ENCODE results near the gene BCL2L2.
"Not testable (repeated sequence)": the region's sequence is repeated elsewhere in the genome, so short reads cannot be mapped to it uniquely, and the experiment has no call there.

BCL2L2 gene, protein sequence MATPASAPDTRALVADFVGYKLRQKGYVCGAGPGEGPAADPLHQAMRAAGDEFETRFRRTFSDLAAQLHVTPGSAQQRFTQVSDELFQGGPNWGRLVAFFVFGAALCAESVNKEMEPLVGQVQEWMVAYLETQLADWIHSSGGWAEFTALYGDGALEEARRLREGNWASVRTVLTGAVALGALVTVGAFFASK

DNA sequence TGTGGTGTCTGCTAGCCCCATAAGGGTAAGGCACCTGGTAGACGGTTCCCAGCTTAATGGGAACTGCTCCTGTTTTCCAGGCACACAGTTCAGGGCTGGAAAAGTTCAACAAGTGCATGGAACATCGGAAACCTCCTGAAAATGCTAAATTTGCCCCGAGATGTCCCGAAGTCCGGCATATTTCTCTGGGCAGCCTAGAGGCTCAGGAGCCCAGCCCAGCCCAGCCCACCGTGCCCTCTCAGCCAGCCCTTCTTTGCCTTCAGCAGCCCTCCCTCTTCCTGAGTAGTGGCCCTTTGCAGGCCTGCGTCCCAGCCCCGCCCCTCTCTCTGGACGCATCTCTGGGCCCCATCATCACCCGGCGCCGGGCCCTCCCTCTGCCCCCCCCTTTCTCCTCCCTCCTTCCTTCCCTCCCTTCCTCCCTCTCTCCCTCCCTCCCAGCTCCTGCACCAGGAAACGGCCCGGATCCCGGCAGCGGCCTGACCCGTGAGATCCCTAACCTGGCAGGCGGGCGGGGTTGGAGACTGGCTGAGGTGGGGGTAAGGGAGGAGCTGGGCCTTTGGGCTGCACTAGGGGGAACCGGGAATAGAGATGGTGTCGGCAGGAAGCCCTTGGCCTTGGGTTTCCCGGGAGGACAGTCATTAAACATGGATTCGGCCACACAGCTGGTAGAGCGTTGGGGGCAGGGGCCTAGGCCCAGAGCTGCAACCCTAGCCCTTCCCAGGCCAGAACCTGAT, at the start of gene BCL2L2:
TSS of gene BCL2L2 (plus strand) at position 422 of the 734 bp plus-strand sequence. CDS start 935 bp downstream, outside the sequence.
- DNase-seq, result no peak

DNA sequence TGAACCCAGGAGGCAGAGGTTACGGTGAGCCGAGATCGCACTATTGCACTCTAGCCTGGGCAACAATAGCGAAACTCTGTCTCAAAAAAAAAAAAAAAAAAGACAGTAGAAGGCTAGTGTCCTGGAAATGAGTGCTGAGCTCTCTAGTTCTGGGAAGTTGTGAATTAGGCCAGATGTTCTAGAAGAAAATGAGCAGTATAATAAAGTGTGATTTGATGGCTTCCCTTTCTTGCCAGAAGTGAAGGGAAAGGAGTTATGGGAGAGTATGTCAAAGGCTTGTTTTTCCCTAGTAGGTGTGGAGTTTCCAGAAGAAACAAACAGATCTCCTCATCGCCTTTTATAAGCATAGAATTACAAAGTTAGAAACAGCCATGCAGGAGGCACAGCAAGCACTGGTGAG, 48.4 kb upstream of the BCL2L2 start:
- DNase-seq, result no peak

DNA sequence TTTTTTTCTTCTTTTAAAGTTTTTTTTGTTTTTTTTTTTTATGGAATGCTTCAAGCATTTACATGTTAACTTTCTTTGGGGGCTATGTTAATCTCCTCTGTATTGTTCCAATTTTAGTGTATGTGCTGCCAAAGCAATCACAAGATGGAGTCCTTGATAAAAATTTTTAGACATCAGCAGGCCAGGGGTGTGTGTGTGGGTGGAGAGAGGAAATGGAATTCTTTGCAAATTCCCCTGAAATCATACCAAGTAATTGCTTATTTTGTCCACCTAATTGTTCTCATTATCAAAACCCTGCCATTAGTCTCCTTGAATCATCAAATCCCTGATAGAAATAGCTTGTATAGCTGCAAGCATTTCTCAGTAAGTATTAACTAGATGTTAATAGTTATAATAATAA, 47.2 kb upstream of the BCL2L2 start:
- no peak for DNase-seq

DNA sequence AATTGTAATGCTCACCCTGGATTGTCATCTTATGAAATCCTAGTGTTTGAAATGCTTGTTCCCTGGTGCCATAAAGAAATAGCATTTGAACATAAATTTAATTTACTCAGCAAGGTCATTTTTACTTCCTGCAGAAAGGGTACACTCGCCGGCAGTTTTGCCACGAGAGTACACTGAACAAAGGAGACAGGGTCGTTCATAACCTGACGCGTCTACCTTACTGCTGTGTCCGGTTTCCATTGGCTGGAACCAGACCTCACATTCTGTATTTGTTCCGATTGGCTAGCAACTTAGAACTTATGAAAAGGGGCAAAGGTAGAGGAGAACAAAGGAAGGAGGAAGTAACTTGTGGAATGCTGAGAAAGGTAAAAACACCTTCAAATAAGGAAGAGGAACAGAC, 45.8 kb upstream of the BCL2L2 start:
- DNase-seq, result not testable (repeated sequence)

DNA sequence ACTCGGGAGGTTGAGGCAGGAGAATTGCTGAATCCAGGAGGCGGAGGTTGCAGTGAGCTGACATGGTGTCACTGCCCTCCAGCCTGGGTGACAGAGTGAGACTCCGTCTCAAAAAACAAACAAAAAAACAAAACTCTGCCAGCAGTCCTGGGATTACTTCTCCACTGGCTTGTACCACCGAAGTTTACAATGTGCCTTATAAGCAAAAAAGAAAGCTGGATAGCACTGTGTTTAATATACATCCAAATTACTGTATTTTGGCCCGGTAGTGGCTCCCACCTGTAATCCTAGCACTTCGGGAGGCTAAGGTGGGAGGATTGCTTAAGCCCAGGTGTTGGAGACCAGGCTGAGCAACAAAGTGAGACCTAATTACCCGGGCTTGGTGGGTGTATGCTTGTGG, 37.4 kb upstream of the BCL2L2 start:
- no peak for DNase-seq

DNA sequence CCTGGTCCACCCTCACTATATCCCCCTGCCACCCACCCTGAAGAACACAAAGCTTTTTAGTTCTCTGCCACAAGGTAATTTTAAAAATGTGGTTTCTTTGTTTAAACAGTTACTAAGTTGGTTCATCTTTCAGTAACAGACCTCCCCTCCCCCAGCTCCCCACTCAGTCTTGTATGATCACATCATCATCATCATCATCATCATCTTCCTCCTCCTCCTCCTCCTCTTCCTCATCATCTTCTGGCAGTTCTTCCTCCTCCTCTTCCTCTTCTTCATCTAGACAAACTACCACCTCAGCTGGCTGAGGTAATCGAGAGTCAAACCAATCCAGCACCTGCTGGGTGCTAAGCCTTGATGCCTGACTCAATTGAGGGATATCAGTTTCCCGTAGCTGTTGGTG, 31.2 kb upstream of the BCL2L2 start:
- DNase-seq, result no peak

DNA sequence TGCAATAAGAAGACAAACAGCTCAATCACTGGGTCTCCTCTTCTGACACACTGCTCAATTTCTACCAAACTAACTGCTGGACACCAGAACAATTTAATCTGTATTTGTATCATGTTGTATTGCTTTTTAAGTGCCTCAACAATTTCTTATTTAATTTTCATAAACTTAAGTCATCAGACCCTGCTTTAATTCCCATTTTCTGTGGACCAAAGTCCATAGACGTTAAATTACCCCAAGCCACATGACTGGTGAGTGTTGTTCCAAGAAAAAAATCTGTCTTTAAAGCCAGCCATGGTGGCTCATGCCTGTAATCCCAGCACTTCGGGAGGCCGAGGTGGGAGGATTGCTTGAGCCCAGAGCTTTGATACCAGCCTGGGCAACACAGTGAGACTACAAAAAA, 29.4 kb upstream of the BCL2L2 start:
- no peak for DNase-seq

DNA sequence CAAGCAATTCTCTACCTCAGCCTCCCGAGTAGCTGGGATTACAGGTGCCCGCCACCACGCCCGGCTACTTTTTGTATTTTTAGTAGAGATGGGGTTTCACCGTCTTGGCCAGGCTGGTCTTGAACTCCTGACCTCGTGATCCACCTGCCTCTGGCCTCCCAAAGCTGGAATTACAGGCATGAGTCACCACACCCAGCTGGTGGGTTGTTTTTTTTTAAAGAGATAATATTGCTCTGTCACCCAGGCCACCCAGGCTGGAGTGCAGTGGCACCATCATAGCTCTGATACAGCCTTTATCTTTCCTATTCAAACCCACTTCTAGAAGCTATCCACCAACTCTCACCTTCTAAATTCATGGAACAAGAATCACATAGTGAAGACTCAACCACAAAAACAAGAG, 28.7 kb upstream of the BCL2L2 start:
- not testable (repeated sequence) for DNase-seq

DNA sequence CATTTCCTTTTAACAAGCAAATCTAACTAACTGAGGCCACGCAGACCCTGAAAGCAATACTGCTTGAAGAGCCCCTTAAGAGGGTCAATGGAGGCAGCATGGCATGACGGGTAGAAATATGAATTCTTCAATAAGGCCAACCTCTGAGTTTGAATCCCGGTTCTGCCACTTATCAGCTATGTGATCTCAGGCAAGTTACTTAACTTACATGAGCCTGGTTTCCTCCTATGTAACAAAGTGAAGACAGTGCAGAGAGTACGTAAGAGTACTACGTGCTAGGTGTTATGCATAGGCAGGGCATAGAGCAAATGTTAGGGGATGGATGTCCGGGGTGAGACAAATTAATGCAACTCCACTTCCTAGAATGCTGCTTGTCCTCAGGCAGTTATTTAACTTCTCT, 25.4 kb upstream of the BCL2L2 start:
- no peak for DNase-seq

DNA sequence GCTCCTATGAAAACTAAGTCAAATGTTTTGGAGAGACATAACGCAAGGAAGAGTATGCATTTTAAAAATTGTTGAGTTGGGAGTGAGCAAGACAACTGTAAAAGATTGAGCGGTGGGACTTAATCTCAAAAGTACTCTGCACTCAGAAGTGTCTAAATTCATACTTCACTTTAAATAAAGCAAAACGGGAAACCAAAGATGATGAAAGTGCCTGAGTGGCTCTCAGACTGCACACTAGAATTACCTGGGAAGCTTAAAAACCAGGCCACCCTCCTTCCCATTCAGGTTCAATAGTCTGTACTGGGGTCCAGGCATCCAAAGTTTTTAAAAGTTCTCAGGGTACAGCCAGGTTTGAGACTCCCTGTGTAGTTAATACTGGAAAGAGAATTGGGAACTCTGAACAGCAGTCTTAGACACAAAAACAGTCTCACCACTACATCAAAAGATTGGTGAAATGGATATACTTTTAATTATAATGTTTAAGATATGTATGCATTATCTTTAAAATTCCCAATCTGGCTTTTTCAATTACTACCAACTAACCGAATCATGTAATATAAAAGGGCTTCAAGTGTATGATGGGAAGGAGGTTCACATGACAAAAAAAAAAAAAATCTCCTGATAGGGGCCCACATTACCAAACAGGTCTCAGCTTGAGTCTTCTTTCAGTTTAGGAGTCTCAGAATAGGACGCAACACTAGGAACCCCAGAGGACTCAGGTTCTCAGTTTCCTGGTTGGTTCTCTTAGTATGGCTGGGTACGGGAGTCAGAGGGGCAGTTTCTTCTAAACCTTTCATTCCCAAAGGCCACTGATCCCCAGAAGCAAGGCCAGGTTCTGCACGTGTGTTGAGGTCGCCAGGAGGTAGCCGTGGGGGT, 21.7 kb upstream of the BCL2L2 start:
- DNase-seq, result no peak

DNA sequence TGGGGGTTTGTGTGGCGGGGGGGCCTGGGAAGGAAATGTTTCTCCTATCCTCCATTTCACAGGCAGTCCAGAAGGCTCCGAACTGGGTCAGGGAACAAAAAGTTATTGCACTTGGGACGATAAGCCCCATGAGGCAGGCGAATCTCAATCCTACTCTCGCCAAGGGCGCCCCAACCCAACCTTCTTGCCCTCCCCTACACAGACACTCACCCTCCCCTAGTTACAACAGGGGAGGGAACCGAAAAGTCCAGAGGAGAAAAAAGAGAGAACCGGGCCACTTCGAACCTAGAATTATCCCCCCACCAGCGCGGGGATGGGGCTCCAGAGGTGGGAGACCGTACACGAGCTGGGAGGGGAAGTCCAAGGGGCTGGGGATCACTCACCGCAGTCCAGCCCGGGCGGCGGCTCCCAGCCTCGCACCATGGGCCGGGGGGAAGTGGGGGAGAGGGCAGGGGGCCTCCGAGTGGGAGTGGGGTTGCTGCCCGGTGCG, 21.1 kb upstream of the BCL2L2 start:
- no peak for DNase-seq

DNA sequence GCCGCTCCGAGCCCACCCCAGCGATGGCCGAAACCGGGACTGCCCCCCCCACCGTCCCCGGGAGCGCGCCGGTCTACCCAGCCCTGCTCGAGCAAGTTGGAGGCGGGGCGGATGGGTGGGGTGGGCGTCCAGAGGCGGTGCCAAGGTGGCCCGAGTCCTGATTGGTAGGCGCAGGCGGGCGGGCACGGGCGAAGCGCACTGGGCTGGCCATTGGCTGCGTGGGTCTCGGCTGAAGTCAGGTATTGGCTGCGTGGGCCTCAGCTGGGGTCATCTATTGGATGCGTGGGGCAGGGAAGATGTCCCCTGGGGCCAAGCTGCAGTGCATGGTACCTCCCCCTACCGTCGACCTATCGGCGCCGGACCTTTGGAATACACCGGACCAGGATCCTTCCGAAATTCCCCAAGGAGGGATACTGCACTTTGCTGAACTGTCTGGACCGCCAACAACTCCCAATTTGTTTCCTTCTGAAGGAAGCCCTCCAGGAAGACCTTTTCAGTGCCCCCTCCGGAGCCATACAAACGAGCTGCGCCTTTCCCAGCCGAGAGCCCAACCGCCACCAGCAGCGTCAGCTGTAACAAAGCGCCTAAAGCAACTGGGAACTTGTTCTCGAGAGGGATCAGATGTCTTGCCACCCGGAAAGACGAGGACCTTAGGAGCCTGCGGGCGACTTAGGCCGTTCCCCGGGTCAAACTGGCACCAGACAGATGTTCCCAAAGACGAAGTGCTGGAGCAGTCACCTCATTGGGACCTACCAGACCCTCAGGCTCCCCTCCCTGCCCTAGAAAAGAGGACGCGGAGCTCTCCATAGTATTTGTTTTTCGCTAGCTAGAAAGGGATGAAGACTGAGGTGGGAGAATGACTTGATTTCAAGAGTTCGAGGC, 20.4 kb upstream of the BCL2L2 start, which contains the start of gene HOMEZ:
TSS of gene HOMEZ (minus strand) at position 113 of the 882 bp plus-strand sequence. CDS start 180 bp downstream, outside the sequence.
- peak; percentile 73 for DNase-seq

DNA sequence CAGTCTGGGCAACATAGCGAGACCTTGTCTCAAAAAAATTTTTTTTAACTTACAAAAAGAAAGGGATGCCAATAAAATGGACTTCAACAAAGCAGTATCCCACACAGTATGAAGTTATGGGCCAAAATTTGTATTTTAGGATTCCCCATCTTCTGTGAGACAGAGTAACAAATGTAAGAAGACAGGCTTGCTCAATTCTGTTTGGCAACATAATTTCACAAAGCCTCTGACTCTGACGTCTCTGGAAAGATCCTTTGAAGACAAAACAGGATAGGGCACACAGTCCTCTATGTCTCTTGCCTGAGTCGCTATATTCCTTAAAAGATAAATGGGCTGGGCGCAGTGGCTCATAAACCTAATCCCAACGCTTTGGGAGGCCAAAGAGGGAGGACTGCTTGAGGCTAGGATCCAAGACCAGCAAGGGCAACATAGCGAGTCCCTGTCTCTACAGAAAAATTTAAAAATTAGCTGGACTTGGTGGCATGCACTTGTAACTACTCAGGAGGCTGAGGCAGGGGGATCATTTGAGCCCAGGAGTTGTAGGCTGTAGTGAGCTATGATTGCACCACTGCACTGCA, 19.6 kb upstream of the BCL2L2 start:
- no peak for DNase-seq

DNA sequence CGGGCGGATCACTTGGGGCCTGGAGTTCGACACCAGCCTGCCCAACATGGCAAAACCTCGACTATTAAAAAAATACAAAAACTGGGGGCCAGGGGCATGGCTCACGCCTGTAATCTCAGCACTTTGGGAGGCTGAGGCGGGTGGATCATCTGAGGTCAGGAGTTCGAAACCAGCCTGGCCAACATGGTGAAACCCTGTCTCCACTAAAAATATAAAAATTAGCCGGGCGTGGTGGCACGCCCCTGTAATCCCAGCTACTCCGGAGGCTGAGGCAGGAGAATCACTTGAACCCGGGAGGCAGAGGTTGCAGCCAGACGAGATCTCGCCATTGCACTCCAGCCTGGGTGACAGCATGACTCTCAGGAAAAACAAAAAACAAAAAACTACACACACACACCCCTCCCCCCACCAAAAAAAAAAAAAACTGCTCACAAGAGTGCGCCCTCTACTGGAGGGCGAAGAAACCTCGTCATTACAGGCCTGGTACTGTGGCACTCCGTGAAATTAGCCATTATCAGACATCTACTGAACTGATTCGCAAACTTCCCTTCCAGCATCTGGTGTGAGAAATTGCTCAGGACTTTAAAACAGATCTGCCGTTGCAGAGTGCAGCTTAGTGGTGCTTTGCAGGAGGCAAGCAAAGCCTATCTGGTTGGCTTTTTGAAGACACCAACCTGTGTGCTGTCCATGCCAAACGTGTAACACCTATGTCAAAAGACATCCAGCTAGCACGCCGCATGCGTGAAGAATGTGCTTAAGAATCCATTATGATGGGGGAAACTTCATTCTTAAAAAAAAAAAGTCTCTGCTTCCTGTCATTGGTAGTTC, 11.7 kb upstream of the BCL2L2 start:
- no peak for DNase-seq

DNA sequence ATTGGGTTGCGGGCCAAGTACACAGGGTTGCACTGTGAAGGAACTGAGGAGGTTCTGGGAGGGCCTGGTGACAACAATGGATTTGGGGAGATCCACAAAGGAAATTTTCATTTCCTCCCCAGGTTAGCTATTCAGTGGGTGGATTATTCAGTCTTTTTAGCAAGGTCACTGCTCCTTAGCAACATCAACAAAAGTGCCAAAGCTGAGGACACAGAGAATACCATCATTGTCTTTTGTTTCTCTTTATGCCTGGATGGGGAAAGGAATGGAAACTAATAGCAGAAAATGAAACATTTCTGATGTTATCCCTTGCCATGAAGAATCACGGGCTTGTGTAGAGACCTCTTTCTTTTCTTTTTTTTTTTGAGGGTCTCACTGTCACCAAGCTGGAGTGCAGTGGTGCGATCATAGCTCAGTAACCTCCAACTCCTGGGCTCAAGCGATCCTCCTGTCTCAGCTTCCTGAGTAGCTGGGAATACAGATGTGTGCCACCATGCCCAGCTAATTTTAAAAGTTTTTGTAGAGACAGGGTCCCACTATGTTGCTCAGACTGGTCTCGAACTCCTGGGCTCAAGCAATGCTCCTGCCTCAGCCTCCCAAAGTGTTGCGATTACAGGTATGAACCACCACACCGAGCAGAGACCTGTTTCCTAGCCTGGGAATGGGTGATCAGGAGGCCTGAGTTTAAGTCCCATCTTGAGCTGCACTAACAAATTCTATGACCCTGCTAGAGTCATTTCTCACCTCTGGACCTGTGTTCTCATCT, 10.4 kb upstream of the BCL2L2 start:
- DNase-seq, result no peak

DNA sequence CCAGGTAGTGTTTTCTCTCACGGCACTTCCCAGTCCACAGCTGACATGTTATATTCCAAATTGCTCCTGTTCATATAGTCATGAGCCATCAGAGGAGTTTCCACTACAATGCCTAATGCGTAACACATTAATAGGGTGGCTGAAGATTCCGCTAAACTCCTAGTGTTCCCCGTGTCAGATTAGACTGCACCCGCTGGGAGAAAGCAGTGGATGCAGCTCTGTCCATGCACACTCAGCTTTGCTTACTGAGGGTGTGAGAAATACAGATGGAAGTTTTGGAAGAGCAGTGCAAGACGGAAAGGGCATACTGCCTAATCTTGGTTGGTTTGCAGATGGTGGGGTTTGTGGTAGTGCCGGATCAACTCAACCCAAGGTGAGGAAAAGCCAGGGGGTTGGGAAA, 9.5 kb upstream of the BCL2L2 start:
- no peak for DNase-seq

DNA sequence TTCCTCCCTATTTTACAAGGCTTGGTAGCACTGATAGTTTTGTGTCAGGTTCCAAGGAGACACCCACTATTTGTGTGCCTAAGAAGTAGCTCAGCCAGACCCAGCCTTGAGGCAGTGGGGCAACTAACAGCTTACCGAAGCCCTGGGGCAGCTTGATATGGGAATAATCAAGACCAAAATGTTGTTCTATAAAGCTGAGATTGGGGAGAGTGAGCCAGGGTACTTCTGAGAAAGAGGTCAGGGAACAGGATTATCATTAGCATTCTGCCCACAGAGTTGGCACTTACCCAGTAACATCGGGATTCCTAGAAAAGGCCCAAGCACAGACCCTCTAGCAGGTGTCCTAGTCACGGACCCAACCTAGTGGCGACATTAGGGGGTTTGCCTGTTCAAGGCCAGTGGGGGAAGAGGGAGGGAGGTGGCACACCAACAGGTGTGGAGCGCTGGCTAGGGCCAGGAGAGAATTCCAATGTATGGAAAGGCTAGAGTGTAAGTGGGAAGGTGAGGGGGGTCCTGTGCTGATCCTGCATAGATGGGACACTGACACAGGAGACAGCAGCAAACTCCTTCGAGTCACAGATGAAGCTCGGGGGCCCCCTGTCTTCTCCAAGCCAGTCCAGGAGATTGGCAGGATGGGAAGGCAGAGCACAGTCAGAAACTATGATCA, 8.9 kb upstream of the BCL2L2 start:
- DNase-seq, result no peak

DNA sequence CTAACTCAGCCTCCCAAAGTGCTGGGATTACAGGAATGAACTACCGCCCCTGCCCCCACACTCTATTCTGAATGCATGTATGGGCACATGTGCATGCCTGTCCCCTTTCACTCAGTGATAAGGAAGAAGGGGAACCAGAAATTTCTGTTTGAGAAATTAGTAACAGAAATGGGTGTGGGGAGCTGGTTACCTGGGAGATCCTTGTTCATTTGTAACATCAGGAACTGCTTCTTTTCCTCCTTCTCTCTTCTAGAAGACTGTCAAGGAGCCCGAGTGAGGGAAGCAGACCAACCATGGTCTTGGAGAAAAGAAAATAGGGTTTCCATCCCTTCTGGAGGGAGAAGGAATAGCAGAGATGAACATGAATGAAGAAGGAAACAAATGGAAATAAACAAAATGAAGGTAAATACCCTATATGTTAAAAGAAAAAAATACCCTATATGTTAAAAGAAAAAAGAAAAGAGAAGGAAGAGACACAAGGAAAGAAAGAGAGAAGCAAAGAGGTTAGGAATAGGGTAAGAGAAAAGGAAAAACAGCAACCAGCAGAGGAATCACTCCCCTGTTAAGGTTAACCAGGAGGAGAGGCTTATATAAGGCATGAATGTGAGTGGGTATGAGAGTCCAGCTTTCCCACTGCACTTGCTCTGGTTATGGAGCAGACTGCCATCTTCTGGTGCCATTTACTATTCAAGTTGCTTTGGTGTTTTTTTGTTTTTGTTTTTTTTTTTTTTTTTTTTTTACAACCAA, 7.2 kb upstream of the BCL2L2 start:
- no peak for DNase-seq

Measured in SIG-M5 (cell line).